ENCODE measurements around the gene TRIM49B.
"Not testable (repeated sequence)": the region's sequence is repeated elsewhere in the genome, so short reads cannot be mapped to it uniquely, and the experiment has no call there.

TRIM49B gene, protein sequence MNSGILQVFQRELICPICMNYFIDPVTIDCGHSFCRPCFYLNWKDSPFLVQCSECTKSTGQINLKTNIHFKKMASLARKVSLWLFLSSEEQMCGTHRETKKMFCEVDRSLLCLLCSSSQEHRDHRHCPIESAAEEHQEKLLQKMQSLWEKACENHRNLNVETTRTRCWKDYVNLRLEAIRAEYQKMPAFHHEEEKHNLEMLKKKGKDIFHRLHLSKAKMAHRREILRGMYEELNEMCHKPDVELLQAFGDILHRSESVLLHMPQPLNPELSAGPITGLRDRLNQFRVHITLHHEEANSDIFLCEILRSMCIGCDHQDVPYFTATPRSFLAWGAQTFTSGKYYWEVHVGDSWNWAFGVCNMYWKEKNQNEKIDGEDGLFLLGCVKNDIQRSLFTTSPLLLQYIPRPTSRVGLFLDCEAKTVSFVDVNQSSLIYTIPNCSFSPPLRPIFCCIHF

DNA sequence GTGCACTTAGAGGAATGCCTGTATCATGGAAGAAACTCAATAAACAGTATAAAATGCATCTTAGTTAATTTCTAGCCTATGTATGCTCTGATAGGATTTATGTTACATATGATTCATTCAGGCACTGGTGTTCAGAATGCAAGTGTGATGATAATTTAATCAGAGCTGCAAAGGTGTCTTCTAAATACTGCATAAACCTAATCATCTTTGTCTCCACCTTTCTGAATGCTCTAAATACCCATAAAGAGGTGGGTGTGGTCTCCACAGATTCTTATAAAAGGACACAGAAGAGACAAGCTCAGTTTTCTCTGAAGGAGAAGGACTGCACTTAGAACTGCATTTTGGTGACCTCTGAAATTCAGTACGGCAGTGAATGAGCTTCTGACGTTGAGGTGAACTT, at the start of gene TRIM49B:
Gene TRIM49B (plus strand): TSS at position 301 of the 400 bp plus-strand sequence. CDS start 2,777 bp downstream, outside the sequence.
- CTCF ChIA-PET, POLR2A ChIA-PET: not testable (repeated sequence)

DNA sequence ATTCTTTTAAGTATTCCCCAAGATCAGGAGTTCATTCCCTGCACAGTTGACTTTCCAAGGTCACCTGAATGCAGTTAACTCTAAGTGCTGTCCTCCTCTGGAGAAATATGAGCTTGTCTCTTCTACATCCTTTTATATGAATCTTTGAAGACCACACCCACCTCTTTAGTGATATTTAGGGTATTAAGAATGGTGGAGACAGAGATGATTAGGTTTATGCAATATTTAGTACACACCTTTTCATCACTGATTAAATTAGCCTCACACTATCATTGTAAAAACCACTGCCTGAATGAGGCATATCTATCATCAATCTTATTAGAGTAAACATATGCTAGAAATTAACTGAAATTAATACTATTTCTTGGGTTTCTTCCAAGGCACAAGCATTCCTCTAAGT, 44.8 kb upstream of the TRIM49B start, which contains the start of gene TRIM51G:
Gene TRIM51G (minus strand): TSS at position 101 of the 400 bp plus-strand sequence. CDS start 2,190 bp downstream, outside the sequence.
- DNase-seq (ENCODE audit: low read depth, low spot score); POLR2A ChIA-PET; H3K4me3 ChIP-seq (ENCODE audit: low read depth, low read length); CTCF ChIA-PET: not testable (repeated sequence)

More for the DNA sequence above, at the start of gene TRIM49B:
- H3K4me3 ChIP-seq (ENCODE audit: low read depth, low read length); DNase-seq (ENCODE audit: low read depth, low spot score): not testable (repeated sequence)

DNA sequence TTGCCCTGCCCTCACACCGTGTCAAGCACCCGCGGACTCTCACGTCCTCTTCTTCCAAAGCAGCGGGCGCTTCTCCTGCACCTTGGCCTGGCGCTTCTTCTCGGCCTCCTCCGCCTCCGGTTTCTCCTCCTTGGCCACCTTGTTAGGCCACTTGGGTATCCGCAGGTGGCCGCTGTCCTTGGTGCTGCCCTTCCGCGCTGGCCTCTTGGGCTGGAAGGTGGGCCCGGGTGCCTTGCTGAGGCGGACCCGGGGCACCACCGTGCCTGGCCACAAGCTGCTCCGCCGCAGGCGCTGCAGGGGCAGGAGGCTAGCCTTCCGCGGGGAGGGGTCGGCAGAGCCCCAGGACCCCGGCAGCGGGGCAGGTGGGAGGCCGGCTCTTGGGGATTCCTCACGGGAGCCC, 19.6 kb downstream of the TRIM49B start:
- H3K4me3 ChIP-seq (ENCODE audit: low read depth, low read length); DNase-seq (ENCODE audit: low read depth, low spot score); POLR2A ChIA-PET; CTCF ChIA-PET: not testable (repeated sequence)

DNA sequence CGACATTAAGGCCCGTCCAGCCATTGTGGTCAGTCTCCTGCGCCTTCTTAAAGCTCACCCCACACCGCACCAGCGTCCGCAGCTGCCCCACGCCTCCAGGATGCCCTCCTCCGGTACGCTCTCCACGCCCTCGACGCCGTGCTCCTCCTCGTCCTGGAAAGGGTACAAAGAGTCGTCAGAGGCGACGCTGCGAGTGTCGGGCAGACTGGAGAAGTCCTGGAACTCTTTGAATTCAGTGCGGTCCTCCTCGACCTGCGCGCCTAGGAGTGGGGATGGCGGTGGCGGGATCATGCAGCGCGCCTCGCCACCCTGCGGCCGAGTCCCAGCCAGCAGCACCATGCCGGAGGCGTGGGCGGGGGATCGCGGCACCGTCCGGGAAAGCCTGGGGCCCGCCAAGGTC, 21.2 kb downstream of the TRIM49B start:
- CTCF ChIA-PET; H3K4me3 ChIP-seq (ENCODE audit: low read depth, low read length); DNase-seq (ENCODE audit: low read depth, low spot score); POLR2A ChIA-PET: not testable (repeated sequence)

DNA sequence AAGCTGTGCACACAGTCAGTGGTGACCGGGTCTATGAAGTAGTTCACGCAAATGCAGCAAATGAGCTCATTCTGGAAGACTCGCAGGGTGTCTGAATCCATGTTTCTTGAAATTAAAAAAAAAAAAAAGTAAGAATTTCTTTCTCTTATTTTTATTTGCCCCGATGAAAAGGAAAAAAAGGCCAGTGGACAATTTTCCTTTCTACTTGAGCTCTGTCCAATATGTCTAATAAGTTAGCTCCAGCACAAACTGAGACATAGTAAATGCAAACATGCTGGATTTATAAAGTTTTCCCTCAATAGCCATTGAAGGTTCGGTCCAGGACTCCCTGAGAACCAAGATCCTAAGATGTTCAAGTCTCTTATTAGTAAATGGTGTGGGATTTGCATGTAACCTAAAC, 30.4 kb downstream of the TRIM49B start, which contains the start of gene TRIM64C:
Gene TRIM64C (minus strand): TSS at position 101 of the 400 bp plus-strand sequence. CDS start 0 bp downstream, at position 101.
- POLR2A ChIA-PET; H3K4me3 ChIP-seq (ENCODE audit: low read depth, low read length); CTCF ChIA-PET; DNase-seq (ENCODE audit: low read depth, low spot score): not testable (repeated sequence)

DNA sequence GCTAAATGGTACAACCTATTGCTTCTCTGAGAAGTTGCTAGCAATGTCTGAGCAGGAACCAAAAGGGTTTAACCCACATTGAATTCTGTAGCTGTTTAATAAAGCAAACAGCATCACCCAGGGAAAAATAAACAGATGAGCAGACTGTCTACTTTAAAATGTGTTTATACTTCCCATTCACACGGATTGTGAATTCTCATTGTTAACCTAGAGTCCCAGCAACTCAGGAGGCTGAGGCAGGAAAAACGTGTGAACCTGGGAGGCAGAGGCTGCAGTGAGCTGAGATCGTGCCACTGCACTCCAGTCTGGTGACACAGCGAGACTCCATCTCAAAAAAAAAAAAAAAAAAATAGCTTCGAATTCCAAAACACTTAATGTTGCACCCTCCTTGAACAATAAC, 41.3 kb downstream of the TRIM49B start:
- H3K4me3 ChIP-seq (ENCODE audit: low read depth, low read length); DNase-seq (ENCODE audit: low read depth, low spot score); CTCF ChIA-PET; POLR2A ChIA-PET: not testable (repeated sequence)
